Measurements from ENCODE around the gene LYZL2. TPM values are rescaled to one million over a fixed set of nuclear protein-coding genes. Genes with fewer than 3 reads are reported as not detected.

LYZL2 gene
- total and polyA plus RNA-seq, 2 of the 8 experiments (the other 6 are each of a cell fraction or from before 2014, with no cell fraction given): not detected

GRCh38 chr10:30675791-30676718 lies 46.5 kb upstream of the LYZL2 start (continued):
- no peak for TF ChIP-seq MAFK (IDR thresholded peaks at IDR 0.05; ENCODE audit: low read depth, low read length)
- TF ChIP-seq EGR1 (IDR thresholded peaks at IDR 0.05; ENCODE audit: borderline replicate concordance, low read depth, low read length): no peak
- TF ChIP-seq MAX (IDR thresholded peaks at IDR 0.05): no peak
- no peak for TF ChIP-seq HDAC2 (IDR thresholded peaks at IDR 0.05; ENCODE audit: borderline replicate concordance in 1 of 2, low read depth in 2 of 2, low read length in 2 of 2)
- TF ChIP-seq SRF (IDR thresholded peaks at IDR 0.05; ENCODE audit: low read depth, low read length): no peak
